Adrenal gland (tissue), 5 donors: ENCODE measurements around the gene CDS2.

Experiments used
- POLR2A ChIP-seq, 2 donors: fragments of 450-650 bp; IDR thresholded peaks; one replicate each; pipeline ENCODE4 v1.6.1; 2017; ENCODE audit warnings: antibody characterized with exemption in 2 of 2, mild to moderate bottlenecking in 2 of 2, moderate library complexity in 1 of 2
- TF ChIP-seq, protein P1 (sequence below), 6 experiments: fragments of 450-650 bp in 4 of 6; fragments of 200-600 bp in 2 of 6; sonication (generic) in 1 of 6; IDR thresholded peaks; 1 replicate in 5 of 6; 2 replicates in 1 of 6; pipeline versions ENCODE4 v1.5.1 to v1.8.0; 2016 to 2021; ENCODE audit warnings: antibody characterized with exemption in 6 of 6, mild to moderate bottlenecking in 2 of 6, moderate library complexity in 1 of 6
- donor health status: DM: no; HTN: no; CAD: no.

DNA sequence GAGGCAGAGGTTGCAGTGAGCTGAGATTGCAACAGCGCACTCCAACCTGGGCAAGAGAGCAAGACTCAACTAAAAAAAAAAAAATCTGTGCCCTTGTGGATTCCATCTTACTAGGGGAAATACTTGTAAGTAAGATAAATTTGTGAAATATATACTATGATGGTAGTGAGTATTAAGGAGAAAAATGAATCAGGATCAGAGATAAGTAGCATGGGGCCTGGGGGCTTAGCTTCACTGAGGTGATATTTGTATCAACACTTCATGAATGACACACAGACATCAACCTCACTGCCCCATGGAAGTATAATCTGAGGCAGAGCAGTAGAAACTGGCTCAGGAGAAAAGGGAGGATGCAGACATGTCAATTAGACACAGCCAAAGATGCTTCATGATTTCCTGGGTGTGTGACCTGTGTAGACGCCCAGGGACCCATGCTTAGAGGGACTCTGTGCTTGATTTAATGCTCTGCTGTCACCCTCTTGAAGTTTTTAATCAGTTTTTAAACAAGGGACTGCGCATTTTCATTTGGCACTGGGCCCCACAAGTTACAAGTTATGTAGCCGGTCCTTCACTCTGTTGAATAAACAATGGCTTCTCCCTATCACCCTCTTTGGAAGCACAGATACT is 48.9 kb upstream of the CDS2 start:
- TF ChIP-seq, protein P1, sequence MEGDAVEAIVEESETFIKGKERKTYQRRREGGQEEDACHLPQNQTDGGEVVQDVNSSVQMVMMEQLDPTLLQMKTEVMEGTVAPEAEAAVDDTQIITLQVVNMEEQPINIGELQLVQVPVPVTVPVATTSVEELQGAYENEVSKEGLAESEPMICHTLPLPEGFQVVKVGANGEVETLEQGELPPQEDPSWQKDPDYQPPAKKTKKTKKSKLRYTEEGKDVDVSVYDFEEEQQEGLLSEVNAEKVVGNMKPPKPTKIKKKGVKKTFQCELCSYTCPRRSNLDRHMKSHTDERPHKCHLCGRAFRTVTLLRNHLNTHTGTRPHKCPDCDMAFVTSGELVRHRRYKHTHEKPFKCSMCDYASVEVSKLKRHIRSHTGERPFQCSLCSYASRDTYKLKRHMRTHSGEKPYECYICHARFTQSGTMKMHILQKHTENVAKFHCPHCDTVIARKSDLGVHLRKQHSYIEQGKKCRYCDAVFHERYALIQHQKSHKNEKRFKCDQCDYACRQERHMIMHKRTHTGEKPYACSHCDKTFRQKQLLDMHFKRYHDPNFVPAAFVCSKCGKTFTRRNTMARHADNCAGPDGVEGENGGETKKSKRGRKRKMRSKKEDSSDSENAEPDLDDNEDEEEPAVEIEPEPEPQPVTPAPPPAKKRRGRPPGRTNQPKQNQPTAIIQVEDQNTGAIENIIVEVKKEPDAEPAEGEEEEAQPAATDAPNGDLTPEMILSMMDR (IDR thresholded peaks at IDR 0.05): no peak
- no peak for TF ChIP-seq POLR2A (IDR thresholded peaks at IDR 0.05)
